HepG2 (cell line): ENCODE measurements around the gene KARS1. TPM values are rescaled to one million over a fixed set of nuclear protein-coding genes. Genes with fewer than 3 reads are reported as not detected.
A peak's percentile ranks its signal among the peaks of the same experiment; 100 is the strongest.

Experiments
- ATAC-seq: fragments of 200-7000 bp; cut with Tn5 transposase; 3 replicates; pipeline ENCODE4 v1.9.1; 2020; ENCODE audit warnings: mild to moderate bottlenecking, moderate library complexity
- BruUV-seq: library from RNA; stranded (reverse); fragments of 400-500 nt; replicated peaks from 2 replicates; lab custom pipeline; 2021; lab: Mats Ljungman, UMichigan
- CTCF ChIA-PET: fragments of 300-600 bp; formaldehyde crosslinking; extraction: SDS; loops from one replicate; lab custom pipeline; 2021; ENCODE audit warnings: low total read pairs, inconsistent platforms, low intra/inter-chr PET ratio; lab: Yijun Ruan, JAX
- POLR2A ChIA-PET: fragments of 350-600 bp; sonication (Branson Sonifier 250); formaldehyde crosslinking; loops from one replicate; lab custom pipeline; 2020; ENCODE audit warnings: antibody characterized with exemption, inconsistent platforms; lab: Yijun Ruan, JAX
- DNase-seq: peaks from one replicate; pipeline ENCODE4 v3.0.0-alpha.2; 2015; ENCODE audit warnings: low spot score
- FAIRE-seq: peaks from 3 replicates; lab custom pipeline; 2011; peaks lifted over from hg19 to GRCh38; lab: Jason Lieb, UNC
- H2AFZ ChIP-seq: one replicate; pipeline ENCODE4 v1.6.1; 2011; ENCODE audit warnings: low read length, inconsistent platforms
- H3K27ac ChIP-seq: fragments of 300-600 bp; 3 replicates; pipeline ENCODE4 v1.8.0; 2011; ENCODE audit warnings: mixed run types, mild to moderate bottlenecking, mixed read lengths, low read length, inconsistent platforms; ENCODE audit not compliant: insufficient read depth; ENCODE audit errors: extremely low read length
- H3K27me3 ChIP-seq, 2 experiments: fragments of 200-600 bp in 1 of 2; 2 replicates in 1 of 2; 3 replicates in 1 of 2; pipeline versions ENCODE4 v1.6.0 to v1.8.0; 2011; ENCODE audit warnings: low read length in 2 of 2, mild to moderate bottlenecking in 2 of 2, moderate library complexity in 2 of 2, inconsistent platforms in 1 of 2; ENCODE audit not compliant: insufficient read depth in 2 of 2, control insufficient read depth in 1 of 2
- H3K36me3 ChIP-seq, 2 experiments: fragments of 200-600 bp in 1 of 2; replicated peaks in 1 of 2; 2 replicates in 1 of 2; 3 replicates in 1 of 2; pipeline versions ENCODE4 v1.5.1 to v1.8.0; 2011; ENCODE audit warnings: low read length in 2 of 2, inconsistent platforms in 1 of 2; ENCODE audit not compliant: insufficient read depth in 2 of 2, control insufficient read depth in 1 of 2
- H3K4me1 ChIP-seq: 2 replicates; pipeline ENCODE4 v1.5.1; 2012; ENCODE audit warnings: low read length, inconsistent platforms; ENCODE audit not compliant: insufficient read depth
- H3K4me2 ChIP-seq: 2 replicates; pipeline ENCODE4 v1.6.0; 2011; ENCODE audit warnings: low read depth, low read length, inconsistent platforms
- H3K4me3 ChIP-seq, 3 experiments: fragments of 200-600 bp in 1 of 3; sonication (generic), shearing (Covaris generic) in 1 of 3; replicated peaks in 1 of 3; 2 replicates each; pipeline ENCODE4 v1.5.1; 2011 to 2016; ENCODE audit warnings: low read length in 3 of 3, inconsistent platforms in 2 of 3, low read depth in 2 of 3, mild to moderate bottlenecking in 2 of 3, control low read depth in 1 of 3, mixed read lengths in 1 of 3; ENCODE audit not compliant: insufficient read depth in 1 of 3
- H3K79me2 ChIP-seq: one replicate; pipeline ENCODE4 v1.6.1; 2011; ENCODE audit warnings: low read length, inconsistent platforms; ENCODE audit not compliant: insufficient read depth
- H3K9ac ChIP-seq: 2 replicates; pipeline ENCODE4 v1.6.0; 2011; ENCODE audit warnings: mild to moderate bottlenecking, low read depth, low read length, inconsistent platforms; ENCODE audit not compliant: insufficient read depth
- H3K9me3 ChIP-seq: 2 replicates; pipeline ENCODE4 v1.5.1; 2012; ENCODE audit warnings: mild to moderate bottlenecking, low read length
- H4K20me1 ChIP-seq: 2 replicates; pipeline ENCODE4 v1.6.0; 2011; ENCODE audit warnings: inconsistent platforms, mild to moderate bottlenecking, low read length, moderate library complexity; ENCODE audit not compliant: insufficient read depth
- ATF7 ChIP-seq, 2 experiments: fragments of 450-650 bp in 1 of 2; sonication (generic) in 1 of 2; formaldehyde crosslinking in 1 of 2; IDR thresholded peaks; 2 replicates each; pipeline versions ENCODE4 v1.4.0 to v1.6.1; 2016 to 2020; ENCODE audit warnings: antibody characterized with exemption in 1 of 2, mild to moderate bottlenecking in 1 of 2, missing genetic modification reagents in 1 of 2
- POLR2AphosphoS2 ChIP-seq: IDR thresholded peaks from 2 replicates; pipeline ENCODE4 v1.6.1; 2011; ENCODE audit warnings: low read depth, low read length, improper control_type of control experiment
- WGBS: methylation state at CpG from one replicate; pipeline ENCODE4 v1.1.6; 2017; ENCODE audit warnings: low lambda C conversion rate; 5-methylcytosine and 5-hydroxymethylcytosine counted together
- in situ Hi-C: cut with HindIII; loops from 2 replicates; pipeline ENCODE4 v1.10.0; 2017; ENCODE audit warnings: low pct_unique_long_range_greater_than_20kb; ENCODE audit not compliant: extremely low pct_ligation_motif_present
- intact Hi-C: fragments of 100-400 bp; cut with micrococcal nuclease; formaldehyde crosslinking; loops from one replicate; pipeline ENCODE4 v1.10.0; 2022; ENCODE audit not compliant: unreplicated experiment
- polyA plus RNA-seq, 8 experiments: library from polyadenylated mRNA; depleted of rRNA in 3 of 8; stranded (reverse) in 7 of 8; unstranded in 1 of 8; fragments of >200 nt; fragmentation: Illumina TruSeq in 4 of 8; extraction: Trizol in 4 of 8; gene quantifications; 2 replicates each; pipeline versions ENCODE4 v1.2.1 to v1.2.3, GENCODE V29; 2011 to 2016; ENCODE audit warnings: low read depth in 4 of 8, missing spikeins in 1 of 8, mixed read lengths in 1 of 8; ENCODE audit not compliant: insufficient read depth in 1 of 8
- total RNA-seq, 5 experiments: library from RNA; depleted of rRNA; stranded (reverse); fragments of >200 nt; fragmentation: Illumina TruSeq; extraction: Trizol; gene quantifications; 2 replicates each; pipeline ENCODE4 v1.2.3, GENCODE V29; 2016; ENCODE audit warnings: low read depth in 1 of 5
- TF ChIP-seq, protein P1 (sequence below): sonication (generic); formaldehyde crosslinking; IDR thresholded peaks from 2 replicates; pipeline ENCODE4 v1.4.0; 2020; ENCODE audit warnings: missing genetic modification reagents, borderline replicate concordance
- TF ChIP-seq, protein P2 (sequence below): sonication (generic); formaldehyde crosslinking; IDR thresholded peaks from 2 replicates; pipeline ENCODE4 v1.8.0; 2022; ENCODE audit warnings: mild to moderate bottlenecking, missing genetic modification reagents; ENCODE audit not compliant: insufficient replicate concordance

The KARS1 gene
- total and polyA plus RNA-seq, 2 of the 13 experiments (the other 11 are each of a cell fraction or from before 2014, with no cell fraction given): 141 to 276 TPM

DNA sequence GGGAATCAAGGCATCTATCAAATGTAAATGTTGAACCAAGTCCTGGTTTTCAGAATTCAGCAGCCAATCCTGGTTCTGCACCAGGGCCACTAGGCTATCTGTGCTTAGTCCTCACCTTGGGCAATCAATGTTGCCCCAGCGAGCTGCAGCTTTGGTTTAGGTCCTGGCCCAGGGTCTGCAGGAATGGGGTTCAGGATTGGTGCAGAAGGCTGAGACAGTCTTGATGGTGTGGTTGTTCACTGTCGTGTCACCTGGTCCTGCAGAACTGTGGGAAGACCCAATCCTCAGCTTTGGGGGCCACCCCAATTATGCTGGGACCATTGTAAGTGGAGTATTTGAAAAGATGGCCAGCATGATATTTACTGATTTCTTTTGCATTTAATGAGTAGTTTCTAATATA lies 10.7 kb upstream of the KARS1 start:
- Histone ChIP-seq H2AFZ (no peak overlapping the region), H4K20me1 (peaks cover 12% of the 10 kb centered on the region), H3K9ac (no peak overlapping the region), H3K27me3 (no peaks in the 10 kb centered on the region)
- in situ Hi-C loops: no loop called here
- intact Hi-C loops: no loop called here
- POLR2A ChIA-PET: interaction anchor here (1.2 kb wide), 1 partner anchor 10 kb away, joined by 4 read pairs; the partner anchor contains the start of genes KARS1 and TERF2IP
- DNase-seq: no peak
- TF ChIP-seq, protein P1, sequence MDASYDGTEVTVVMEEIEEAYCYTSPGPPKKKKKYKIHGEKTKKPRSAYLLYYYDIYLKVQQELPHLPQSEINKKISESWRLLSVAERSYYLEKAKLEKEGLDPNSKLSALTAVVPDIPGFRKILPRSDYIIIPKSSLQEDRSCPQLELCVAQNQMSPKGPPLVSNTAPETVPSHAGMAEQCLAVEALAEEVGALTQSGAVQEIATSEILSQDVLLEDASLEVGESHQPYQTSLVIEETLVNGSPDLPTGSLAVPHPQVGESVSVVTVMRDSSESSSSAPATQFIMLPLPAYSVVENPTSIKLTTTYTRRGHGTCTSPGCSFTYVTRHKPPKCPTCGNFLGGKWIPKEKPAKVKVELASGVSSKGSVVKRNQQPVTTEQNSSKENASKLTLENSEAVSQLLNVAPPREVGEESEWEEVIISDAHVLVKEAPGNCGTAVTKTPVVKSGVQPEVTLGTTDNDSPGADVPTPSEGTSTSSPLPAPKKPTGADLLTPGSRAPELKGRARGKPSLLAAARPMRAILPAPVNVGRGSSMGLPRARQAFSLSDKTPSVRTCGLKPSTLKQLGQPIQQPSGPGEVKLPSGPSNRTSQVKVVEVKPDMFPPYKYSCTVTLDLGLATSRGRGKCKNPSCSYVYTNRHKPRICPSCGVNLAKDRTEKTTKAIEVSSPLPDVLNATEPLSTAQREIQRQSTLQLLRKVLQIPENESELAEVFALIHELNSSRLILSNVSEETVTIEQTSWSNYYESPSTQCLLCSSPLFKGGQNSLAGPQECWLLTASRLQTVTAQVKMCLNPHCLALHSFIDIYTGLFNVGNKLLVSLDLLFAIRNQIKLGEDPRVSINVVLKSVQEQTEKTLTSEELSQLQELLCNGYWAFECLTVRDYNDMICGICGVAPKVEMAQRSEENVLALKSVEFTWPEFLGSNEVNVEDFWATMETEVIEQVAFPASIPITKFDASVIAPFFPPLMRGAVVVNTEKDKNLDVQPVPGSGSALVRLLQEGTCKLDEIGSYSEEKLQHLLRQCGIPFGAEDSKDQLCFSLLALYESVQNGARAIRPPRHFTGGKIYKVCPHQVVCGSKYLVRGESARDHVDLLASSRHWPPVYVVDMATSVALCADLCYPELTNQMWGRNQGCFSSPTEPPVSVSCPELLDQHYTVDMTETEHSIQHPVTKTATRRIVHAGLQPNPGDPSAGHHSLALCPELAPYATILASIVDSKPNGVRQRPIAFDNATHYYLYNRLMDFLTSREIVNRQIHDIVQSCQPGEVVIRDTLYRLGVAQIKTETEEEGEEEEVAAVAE (CRISPR knock-in tag): no peak
- 0 out of 2 replicates have a peak, but pooled peaks have one; percentile 15 for TF ChIP-seq POLR2AphosphoS2
- TF ChIP-seq, all 625 proteins: peak for 1
- Histone ChIP-seq H3K9me3 (no peaks in the 10 kb centered on the region), H3K79me2 (peaks cover 7% of the 10 kb centered on the region), H3K27ac (no peak overlapping the region), H3K36me3 (peaks cover 25 to 56% of the 10 kb centered on the region in 2 experiments), H3K4me2 (no peak overlapping the region), H3K4me1 (no peaks in the 10 kb centered on the region), H3K4me3 (no peak overlapping the region)
- CTCF ChIA-PET: no interaction called here
- BruUV-seq: no TSS peak
- 92% methylated on average over 2 of the region's 2 CpGs for WGBS
- ATAC-seq (no peak), FAIRE-seq (no peak)

DNA sequence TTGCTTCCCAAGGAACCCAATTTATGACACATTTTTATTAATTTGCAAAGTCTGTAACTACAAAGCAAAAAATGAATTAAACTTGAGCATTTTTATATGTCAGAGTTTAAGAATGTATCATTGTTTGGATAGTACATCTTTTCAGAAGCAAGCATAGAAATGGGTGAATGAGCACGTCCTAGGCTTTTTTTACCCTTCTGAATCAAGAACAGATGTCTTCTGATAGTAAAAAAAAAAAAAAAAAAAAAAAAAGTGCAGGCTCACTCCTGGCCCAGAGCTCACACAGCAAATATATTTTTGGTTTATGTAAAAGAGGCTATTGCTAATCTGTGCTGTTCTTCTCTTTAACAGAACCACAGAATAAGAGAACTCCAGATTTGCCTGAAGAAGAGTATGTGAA lies 6.5 kb upstream of the KARS1 start:
- H3K4me2 ChIP-seq: no peak overlapping the region
- peaks cover 22 to 52% of the 10 kb centered on the region in 2 experiments for H3K36me3 ChIP-seq
- no TSS peak for BruUV-seq
- ATAC-seq: no peak
- H3K9ac ChIP-seq: no peak overlapping the region
- H4K20me1 ChIP-seq: peaks cover 53% of the 10 kb centered on the region
- no peak overlapping the region for H2AFZ ChIP-seq
- H3K27ac ChIP-seq: no peak overlapping the region
- WGBS: 98% methylated on average over 1 of the region's 1 CpG
- H3K4me3 ChIP-seq: no peak overlapping the region
- intact Hi-C loops (no loop called here), in situ Hi-C loops (no loop called here)
- no peaks in the 10 kb centered on the region for H3K9me3 ChIP-seq
- FAIRE-seq: no peak
- H3K79me2 ChIP-seq: peaks cover 49% of the 10 kb centered on the region
- ChIA-PET CTCF (no interaction called here), POLR2A (no interaction called here)
- no peaks in the 10 kb centered on the region; a peak in 1 of 5 replicates for H3K27me3 ChIP-seq
- DNase-seq: no peak
- peaks cover 32% of the 10 kb centered on the region for H3K4me1 ChIP-seq
- TF ChIP-seq ATF7 (IDR thresholded peaks at IDR 0.05) (no peak), ATF7 (CRISPR knock-in tag; IDR thresholded peaks at IDR 0.05) (no peak)
- TF ChIP-seq, protein P2, sequence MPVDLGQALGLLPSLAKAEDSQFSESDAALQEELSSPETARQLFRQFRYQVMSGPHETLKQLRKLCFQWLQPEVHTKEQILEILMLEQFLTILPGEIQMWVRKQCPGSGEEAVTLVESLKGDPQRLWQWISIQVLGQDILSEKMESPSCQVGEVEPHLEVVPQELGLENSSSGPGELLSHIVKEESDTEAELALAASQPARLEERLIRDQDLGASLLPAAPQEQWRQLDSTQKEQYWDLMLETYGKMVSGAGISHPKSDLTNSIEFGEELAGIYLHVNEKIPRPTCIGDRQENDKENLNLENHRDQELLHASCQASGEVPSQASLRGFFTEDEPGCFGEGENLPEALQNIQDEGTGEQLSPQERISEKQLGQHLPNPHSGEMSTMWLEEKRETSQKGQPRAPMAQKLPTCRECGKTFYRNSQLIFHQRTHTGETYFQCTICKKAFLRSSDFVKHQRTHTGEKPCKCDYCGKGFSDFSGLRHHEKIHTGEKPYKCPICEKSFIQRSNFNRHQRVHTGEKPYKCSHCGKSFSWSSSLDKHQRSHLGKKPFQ (CRISPR knock-in tag): no peak
